ENCODE results near the gene VPS16.
"Not testable (repeated sequence)": the region's sequence is repeated elsewhere in the genome, so short reads cannot be mapped to it uniquely, and the experiment has no call there.

VPS16 gene

DNA sequence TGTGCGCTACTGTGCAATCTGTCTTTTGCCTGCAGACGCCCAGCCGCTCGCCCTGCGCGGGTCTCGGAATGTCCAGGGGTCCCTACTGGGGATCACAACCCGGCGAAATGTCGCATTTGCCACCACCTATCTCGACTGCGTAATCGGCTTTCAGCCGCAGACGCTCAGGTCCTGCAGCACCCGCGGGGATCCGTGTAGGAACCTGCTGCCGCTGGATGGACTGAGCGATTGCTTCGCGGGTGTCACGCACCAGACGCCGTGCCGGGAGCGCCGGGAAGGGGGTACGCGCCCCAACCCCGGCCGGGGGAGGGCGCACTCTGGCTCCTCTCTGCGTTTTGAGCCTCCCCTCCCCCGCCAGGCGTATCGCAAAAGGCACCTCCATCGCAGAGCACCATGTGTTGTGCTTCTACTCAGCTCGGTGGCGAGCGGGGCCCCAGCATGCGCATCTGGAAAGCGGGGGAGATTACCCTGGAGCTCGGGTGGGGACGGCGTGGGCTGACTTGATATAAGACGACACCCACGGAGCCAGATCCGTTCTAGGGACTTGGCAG is 32.0 kb downstream of the VPS16 start:
- peak; percentile 81 for DNase-seq

- DNase-seq: peak; percentile 92
Measured at GRCh38 chr20:2873010-2873746, 32.6 kb downstream of the VPS16 start, which contains the start of gene PTPRA. Gene PTPRA (plus strand): TSS chr20:2873481. CDS start chr20:2964278, 90,797 bp downstream.

- peak; percentile 58 for DNase-seq
Measured at GRCh38 chr20:2873747-2874041, 33.1 kb downstream of the VPS16 start.

DNA sequence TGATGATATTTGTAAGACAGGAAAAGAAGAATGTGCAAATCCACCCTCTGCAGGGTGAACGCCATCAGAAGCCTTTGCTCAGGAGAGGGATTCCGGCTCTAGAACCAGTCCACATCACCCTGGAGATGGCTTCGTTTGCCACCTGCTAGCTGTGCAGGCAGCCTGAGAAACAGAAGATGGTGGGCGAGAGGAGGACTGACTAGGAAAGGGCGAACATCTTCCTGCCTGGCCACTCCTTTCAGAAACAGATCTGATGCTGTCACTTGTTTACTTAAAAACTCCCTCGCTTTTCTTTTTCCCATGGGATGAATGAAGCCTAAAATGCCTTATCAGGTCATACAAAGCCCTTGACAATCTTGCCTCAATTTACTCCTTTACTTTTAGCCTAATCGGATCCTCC is 33.9 kb downstream of the VPS16 start:
- DNase-seq: no peak

GRCh38 chr20:2875690-2876203 is 35.2 kb downstream of the VPS16 start:
- no peak for DNase-seq

DNA sequence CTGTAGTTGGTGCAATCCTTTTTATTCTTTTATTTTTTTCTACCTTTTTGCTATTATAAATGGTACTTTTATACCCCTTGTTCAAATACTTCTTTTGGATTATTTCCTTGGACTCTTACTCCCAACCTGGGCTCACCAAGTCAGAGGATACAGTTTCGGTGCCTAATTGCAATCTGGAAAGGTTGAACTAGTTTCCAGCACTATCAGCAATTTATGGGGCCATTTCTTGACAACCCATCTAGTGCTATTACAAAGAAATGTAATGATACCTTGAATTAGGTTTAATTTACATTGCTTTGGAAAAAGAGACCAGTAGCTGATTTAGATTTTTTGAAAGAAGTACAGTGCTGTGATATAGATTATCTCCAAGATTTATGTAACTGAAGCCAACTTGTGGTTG is 38.0 kb downstream of the VPS16 start:
- no peak for DNase-seq

- no peak for DNase-seq
Measured at GRCh38 chr20:2879146-2879545, 38.6 kb downstream of the VPS16 start.

DNA sequence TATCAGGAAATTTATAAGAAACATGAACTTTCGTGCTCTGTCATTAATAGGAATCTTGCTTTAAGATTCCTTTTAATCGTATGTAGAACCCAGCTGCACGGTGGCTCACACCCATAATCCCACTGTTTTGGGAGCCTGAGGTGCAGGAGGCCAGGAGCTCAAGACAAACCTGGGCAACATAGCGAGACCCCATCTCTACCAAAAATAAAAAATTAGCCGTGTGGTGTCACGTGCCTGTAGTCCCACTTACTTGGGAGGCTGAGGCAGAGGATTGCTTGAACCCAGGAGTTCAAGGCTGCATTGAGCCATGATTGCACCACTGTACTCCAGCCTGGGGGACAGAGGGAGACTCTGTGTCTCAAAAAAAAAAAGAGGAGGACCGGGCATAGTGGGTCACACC is 40.1 kb downstream of the VPS16 start:
- no peak for DNase-seq

DNA sequence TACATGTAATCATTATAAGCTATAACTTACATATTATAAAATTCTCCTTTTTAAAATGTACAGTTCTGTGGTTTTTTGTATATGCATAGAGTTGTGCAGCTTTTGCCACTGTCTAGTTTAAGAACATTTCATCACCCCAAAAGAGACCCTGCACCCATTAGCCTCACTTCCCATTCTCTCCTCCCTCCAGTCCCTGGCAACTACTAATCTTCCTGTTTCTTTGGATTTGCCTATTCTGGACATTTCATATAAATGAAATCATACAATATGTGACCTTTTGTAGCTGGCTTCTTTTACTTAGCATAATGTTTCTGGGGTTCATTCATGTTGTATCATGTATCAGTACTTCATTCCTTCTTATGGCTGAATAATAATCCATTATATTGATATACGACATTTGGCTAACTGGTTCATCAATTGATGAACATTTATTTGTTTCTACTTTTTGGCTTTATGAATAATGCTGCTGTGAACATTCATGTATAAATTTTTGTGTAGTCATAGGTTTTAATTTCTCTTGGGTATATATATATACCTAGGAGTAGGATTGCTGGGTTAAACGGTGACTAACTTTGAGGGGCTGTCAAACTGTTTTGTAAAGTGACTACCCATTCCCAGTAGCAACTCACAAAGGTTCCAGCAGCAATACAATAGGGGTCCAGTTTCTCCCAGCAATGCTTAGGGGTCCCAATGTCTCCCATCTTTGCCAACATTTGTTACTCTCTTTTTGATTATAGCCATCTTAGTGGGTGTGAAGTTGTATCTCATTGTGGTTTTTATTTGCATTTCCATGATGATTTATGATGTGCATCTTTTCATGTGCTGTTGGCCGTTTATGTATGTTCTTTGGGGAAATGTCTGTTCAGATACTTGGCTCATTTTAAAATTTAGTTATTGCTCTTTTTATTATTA is 43.4 kb downstream of the VPS16 start:
- DNase-seq: no peak

DNA sequence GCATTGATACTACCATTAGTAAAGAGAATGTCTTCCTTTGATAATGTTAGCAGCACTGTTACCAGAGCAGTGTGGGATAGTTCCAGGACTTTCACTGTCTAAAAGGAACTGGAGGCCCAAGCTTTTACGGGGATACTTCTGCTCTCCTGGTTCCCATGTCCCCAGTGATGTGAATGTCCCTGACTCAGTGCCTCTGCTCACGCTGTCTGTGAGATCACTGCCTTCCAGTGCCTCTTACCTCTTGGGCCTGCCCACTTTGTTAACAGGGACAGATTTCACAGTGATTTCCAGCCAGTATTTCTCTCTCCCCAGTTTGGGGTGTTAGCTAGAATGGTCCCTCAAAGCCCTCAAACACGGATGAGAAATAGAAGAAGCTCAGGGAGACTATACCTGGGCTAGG is 47.2 kb downstream of the VPS16 start:
- DNase-seq: no peak

DNA sequence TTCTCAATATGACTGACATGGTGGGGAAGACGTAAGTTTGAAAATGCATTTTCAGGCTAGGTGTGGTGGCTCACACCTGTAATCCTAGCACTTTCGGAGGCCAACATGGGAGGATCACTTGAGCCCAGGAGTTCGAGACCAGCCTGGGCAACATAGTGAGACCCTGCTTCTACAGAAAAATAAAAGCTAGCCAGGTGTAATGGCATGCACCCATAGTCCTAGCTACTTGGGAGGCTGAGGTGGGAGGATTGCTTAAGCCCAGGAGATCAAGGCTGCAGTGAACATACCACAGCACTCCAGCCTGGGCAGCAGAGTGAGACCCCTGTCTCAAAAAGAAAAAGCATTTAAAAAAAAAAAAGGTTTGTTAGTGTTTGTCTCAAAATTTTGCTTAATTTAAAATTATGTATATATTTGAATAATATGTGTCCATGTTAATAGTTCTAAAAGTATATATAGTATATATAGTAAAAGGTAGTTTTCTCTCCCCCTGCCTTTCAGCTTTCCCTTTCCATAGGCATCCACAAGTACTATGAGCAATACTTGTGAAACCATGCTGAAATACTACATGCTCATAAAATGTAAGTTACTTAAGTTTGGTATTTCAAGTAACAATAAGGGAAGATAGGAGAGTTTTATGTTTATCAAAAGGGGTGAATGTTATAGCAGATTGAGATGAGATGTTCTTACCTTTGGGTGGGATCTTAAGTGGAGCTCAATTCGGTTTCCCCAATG is 47.8 kb downstream of the VPS16 start:
- no peak for DNase-seq

DNA sequence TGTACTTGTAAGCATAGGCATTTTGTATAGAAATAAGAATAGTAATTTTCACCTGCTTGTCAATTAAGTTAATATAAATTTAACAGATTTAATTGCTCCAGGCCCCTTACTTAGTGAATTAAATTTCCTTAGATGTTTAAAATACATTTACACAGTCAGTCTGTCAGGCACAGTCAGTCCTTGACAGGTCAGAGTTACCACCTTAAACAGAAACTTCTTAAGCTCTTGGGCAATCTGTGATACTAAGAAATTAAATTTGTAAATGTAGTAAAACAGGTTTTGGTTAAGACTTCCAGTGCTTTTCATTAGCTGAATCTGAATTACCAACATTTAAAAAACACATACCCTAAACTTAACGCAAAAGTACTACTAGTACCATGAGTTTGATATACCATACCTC is 48.7 kb downstream of the VPS16 start:
- no peak for DNase-seq

DNA sequence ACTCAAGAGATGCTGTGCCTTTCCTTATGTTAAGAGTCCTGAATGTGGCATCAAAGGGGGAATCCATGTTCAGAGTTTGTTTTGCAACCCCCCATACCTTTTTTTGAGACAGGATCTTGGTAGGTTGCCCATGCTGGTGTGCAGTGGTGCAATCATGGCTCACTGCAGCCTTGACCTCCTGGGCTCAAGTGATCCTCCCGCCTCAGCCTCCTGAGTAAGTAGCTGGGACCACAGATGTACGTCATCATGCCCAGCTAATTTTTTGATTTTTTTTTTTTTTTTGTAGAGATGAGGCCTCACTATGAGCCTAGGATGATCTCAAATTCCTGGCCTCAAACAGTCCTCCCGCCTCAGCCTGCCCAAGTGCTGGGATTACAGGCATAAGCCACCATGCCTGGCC is 49.3 kb downstream of the VPS16 start:
- DNase-seq: no peak

DNA sequence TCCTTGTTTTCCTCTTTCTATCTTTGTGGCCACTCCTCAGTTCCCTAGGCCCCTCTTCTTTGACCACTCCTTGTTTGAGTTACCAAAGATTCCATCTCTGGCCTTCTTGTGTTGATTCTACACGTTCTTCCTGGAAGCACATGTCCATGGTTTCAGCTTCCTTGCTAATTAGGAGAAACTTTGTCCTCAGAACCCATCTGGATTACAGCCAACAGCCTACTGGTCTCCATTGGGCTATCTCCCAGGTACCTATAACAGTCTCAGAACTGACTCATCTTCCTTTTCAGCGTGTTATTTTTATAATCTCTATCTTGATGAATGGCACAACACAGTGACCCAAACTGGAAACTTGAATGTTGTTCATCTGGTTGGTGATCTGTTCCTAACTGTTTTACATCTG is 50.2 kb downstream of the VPS16 start:
- DNase-seq: no peak

- DNase-seq: no peak
Measured at GRCh38 chr20:2891343-2891742, 50.8 kb downstream of the VPS16 start.

DNA sequence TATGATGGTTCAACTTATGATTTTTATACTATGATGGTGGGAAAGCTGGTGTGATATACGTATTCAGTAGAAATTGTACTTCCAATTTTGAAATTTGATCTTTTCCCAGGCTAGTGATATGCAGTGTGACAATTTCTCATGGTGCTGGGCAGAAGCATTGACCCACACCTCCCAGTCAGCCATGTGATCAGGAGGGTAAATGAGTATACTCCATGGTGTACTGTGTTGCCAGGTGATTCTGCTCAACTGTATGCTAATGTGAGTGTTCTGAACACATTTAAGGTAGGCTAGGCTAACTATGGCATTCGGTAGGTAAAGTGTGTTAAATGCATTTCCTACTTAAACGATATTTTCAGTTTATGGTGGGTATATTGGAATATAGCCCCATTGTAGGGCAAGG is 51.8 kb downstream of the VPS16 start:
- no peak for DNase-seq

GRCh38 chr20:2894221-2894620 is 53.7 kb downstream of the VPS16 start:
- DNase-seq: no peak

GRCh38 chr20:2895154-2895553 is 54.6 kb downstream of the VPS16 start:
- not testable (repeated sequence) for DNase-seq

- no peak for DNase-seq
Measured at GRCh38 chr20:2899243-2899642, 58.7 kb downstream of the VPS16 start.

GRCh38 chr20:2900845-2901592 is 60.5 kb downstream of the VPS16 start:
- DNase-seq: no peak

GRCh38 chr20:2902291-2902690 is 61.7 kb downstream of the VPS16 start:
- DNase-seq: no peak

DNA sequence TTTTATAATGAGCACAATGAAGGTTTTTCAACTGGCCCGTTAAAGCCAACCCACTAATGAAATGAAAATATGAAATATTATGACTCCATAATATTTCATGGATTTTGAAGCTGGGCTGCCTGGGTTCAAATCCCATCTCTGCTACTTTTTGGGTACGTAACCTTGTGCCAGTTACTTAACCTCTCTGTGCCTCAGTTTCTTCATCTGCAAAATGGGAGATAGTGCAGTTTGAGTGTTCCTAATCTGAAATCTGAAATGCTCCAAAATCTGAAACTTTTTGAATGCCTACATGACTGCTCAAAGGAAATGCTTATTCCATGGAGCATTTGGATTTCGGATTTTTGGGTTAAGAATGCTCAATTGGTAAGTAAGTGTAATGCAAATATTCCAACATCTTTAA is 62.3 kb downstream of the VPS16 start:
- DNase-seq: no peak
